HS-5 (cell line): ENCODE data around the gene HMX3.

Experiments used
- DNase-seq: peaks from one replicate; pipeline ENCODE4 v3.0.0-alpha.2; 2012; ENCODE audit warnings: low read depth

HMX3 gene

GRCh38 chr10:123135415-123136141, at the start of gene HMX3:
Gene HMX3 (plus strand): TSS chr10:123135970. CDS start chr10:123136051, 81 bp downstream.
- DNase-seq, result no peak

DNA sequence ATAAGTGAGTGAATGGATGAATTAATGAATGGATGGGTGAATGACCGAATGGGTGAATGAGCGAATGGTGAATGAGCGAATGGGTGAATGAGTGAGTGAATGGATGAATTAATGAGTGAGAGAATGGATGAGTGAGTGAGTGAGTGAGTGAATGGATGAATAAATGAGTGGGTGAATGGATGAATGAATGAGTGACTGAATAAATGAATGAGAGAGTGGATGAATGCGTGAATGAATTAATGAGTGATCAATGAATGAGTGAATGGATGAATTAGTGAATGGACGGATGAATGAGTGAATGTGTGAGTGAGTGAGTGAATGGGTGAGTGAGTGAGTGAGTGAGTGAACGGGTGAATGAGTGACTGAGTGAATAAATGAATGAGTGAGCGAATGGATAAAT, 49.5 kb upstream of the HMX3 start:
- no peak for DNase-seq

- DNase-seq, result no peak
These were observed 48.4 kb upstream of the HMX3 start for GRCh38 chr10:123087348-123087747.

DNA sequence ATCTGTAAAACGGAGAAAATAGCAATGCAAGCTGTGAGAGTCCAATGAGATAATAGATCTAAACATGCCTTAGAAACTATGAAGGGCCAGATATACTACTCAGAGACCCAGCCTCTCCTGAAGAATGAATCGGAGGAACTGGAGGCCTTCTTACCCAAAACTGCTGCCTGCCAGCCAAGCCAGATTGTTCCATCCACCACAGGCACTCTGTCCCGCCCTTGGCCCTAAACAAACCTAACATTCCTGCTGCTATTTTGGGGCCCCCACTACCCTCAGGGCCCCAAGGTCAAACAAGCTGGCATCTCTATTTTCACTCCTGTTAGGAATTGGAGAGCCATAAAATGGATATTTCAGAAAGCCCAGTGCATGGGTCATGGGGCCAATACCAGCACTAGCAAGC, 48.0 kb upstream of the HMX3 start:
- DNase-seq, result no peak

DNA sequence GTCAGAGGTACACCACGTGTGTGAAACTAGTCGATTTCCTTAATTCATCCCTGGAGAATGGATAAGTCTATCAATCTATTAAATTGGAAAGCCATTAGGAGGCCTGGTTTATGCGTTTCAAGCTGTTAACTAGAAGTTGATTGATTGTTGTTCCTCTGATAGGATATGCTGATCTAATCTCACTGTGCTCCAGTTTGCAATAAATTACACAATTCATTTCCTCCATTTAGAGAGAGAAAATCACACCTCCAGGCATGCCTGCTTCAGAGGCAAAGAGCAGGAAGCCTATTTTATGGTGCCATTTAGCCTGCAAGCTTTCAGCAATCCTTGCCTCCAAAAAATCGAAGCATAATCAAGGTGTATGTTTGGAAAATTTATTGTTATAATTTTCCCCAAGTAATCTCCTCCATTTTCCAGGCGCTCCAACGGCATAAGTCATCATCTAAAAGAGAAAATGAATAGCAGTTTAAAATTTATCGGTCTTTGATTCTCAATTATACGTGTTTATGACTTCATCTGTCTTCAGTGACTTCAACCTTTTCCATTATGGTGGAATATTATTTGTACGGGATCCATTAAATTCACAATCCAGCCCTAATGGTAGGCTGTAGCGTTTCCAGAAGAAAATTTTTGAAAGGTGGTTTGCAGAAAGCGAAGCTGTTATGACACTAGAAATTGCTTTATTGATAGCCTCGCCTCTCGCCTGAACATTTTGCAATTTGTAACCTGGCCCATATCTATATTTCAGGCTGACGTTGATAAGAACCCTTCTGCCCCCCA, 42.9 kb upstream of the HMX3 start:
- no peak for DNase-seq

DNA sequence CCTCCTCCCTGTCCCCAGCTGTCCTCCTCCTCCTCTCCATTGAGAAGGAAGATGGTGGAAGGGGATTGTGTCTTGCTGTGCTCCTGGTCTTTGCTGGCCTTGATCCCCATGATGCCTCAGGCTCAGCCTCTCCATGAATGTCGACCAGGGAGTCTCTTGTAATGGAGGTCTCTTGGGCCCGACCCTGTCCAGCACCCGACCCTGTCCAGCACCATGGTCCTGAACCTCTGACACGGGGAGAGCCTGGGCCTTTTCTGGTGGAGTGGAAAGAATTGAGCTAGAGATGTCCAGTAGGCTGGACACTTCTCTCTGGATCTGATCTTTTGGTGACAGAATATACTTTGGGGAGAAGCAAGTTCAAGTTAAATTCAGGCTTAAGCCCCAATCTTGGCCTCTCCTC, 42.3 kb upstream of the HMX3 start:
- no peak for DNase-seq

DNA sequence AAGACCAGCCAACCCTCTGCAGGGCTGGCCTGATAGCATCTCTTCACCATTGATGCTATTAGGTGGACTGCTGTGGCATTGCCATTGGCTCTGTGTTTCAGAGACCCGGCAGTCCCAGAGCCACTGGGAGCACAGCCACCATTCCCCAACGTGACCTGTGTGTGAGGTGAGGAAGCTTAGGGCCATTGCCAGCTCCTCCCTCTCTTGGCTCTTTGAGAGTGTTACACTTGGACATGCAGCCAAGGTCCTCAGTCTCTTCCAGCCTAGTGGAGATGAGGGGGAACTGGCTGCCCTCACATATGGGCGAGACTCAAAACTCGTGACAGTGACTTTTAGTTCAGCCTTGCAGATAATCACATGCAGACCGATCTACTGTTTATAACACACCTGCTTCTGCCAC, 39.3 kb upstream of the HMX3 start:
- no peak for DNase-seq

GRCh38 chr10:123097039-123097438, 38.7 kb upstream of the HMX3 start:
- DNase-seq, result no peak

GRCh38 chr10:123100030-123100762, 35.6 kb upstream of the HMX3 start:
- DNase-seq, result no peak

DNA sequence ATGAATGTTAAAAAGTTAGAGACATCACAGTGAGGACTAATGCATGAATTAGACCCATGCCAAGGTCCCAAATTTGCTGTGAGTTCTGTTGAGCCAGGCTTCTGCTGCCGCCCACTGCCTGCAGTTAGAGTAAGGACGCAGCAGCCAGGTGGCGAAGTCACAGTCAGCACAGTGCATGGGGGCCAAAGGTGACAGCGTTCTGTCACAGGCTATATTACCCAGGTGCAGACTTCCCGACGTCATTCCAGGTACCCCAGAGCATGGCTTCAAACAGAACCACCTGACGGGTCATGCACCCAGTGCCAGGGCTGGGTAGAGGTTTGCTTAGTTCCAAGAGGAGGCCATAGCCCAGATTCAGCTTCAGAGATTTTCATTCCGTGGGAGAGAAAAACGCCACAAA, 33.9 kb upstream of the HMX3 start:
- DNase-seq, result no peak

DNA sequence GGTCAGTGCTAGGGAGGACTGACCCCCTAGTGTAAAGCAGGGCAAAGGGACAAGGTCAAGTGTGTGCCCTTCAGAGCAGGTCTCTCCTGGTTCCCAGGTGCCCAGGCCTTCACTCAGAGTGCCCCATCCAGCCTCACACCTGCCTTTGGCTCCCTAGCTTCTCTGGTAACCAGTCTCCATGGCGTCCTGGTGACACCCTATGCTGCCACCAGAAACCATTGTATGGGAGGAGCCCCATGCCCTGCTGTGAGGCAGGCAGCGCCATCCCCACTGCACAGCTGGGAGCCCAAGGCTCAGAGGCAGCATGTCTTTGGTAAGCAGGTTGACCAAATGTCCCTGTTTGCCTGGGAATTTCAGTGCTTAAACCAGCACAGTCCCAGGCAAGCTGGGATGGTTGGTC, 33.1 kb upstream of the HMX3 start:
- no peak for DNase-seq

GRCh38 chr10:123103944-123104343, 31.8 kb upstream of the HMX3 start:
- no peak for DNase-seq

- DNase-seq, result no peak
These were observed 26.3 kb upstream of the HMX3 start for GRCh38 chr10:123109466-123109865.

GRCh38 chr10:123117644-123118417, 17.9 kb upstream of the HMX3 start:
- no peak for DNase-seq

- DNase-seq, result no peak
These were observed 16.7 kb upstream of the HMX3 start for GRCh38 chr10:123119081-123119480.

DNA sequence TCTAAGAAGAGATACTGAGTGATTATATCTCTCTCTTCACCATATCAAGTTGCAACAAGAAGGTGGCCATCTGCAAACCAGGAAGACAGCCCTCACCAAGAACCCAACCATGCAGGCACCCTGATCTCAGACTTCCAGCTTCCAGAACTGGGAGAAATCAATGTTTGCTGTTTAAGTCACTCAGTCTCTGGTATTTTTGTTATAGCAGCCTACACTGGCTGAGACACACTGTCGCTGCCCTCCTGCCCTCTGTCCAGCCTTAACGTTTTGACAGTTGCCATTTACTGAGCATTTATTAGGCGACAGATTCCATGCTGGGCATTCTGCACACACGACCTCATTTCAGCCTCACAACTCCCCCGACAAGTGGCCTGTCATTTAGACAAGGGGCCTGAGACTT, 9.5 kb upstream of the HMX3 start:
- DNase-seq, result no peak

GRCh38 chr10:123129618-123130271, 6.0 kb upstream of the HMX3 start:
- no peak for DNase-seq

- peak; percentile 40 for DNase-seq
These were observed 2.9 kb upstream of the HMX3 start for GRCh38 chr10:123132576-123133477.

- no peak for DNase-seq
These were observed 2.0 kb upstream of the HMX3 start for GRCh38 chr10:123133541-123134342.
